Muscle layer of duodenum (tissue), 2 donors: ENCODE results near the gene PCMTD2.

Experiments
- H3K27ac ChIP-seq: one replicate; pipeline ENCODE4 v1.7.0; 2013; ENCODE audit warnings: mild to moderate bottlenecking, low read length
- H3K27me3 ChIP-seq: one replicate; pipeline ENCODE4 v1.7.0; 2013; ENCODE audit warnings: low read depth, mild to moderate bottlenecking, control low read depth, low read length
- H3K36me3 ChIP-seq, 2 donors: one replicate each; pipeline ENCODE4 v1.7.0; 2013; ENCODE audit warnings: low read length in 2 of 2, control low read depth in 1 of 2, mild to moderate bottlenecking in 1 of 2; ENCODE audit not compliant: insufficient read depth in 2 of 2, control insufficient read depth in 1 of 2
- H3K4me1 ChIP-seq, 2 donors: one replicate each; pipeline ENCODE4 v1.7.0; 2013; ENCODE audit warnings: low read length in 2 of 2, mild to moderate bottlenecking in 2 of 2, control low read depth in 1 of 2, moderate library complexity in 1 of 2; ENCODE audit not compliant: insufficient read depth in 2 of 2, control insufficient read depth in 1 of 2
- H3K4me3 ChIP-seq, 2 donors: one replicate each; pipeline ENCODE4 v1.7.0; 2013; ENCODE audit warnings: low read length in 2 of 2, low read depth in 1 of 2, mild to moderate bottlenecking in 1 of 2
- H3K9me3 ChIP-seq, 2 donors: one replicate each; pipeline ENCODE4 v1.7.0; 2013; ENCODE audit warnings: low read length in 2 of 2, control low read depth in 1 of 2, mild to moderate bottlenecking in 1 of 2; ENCODE audit not compliant: control insufficient read depth in 1 of 2
- donor health status: healthy.

PCMTD2 gene

GRCh38 chr20:64225171-64225595 is 30.4 kb upstream of the PCMTD2 start:
- H3K4me3 ChIP-seq: no peak overlapping the region
- peaks cover 0 to 21% of the 10 kb centered on the region in 2 donors for H3K4me1 ChIP-seq
- no peaks in the 10 kb centered on the region for H3K9me3 ChIP-seq
- no peaks in the 10 kb centered on the region for H3K36me3 ChIP-seq
- H3K27me3 ChIP-seq: no peaks in the 10 kb centered on the region
- no peak overlapping the region for H3K27ac ChIP-seq

- peaks cover 0 to 21% of the 10 kb centered on the region in 2 donors for H3K4me1 ChIP-seq
- no peaks in the 10 kb centered on the region for H3K27me3 ChIP-seq
- no peak overlapping the region for H3K4me3 ChIP-seq
- no peaks in the 10 kb centered on the region for H3K9me3 ChIP-seq
- H3K27ac ChIP-seq: no peak overlapping the region
- no peaks in the 10 kb centered on the region for H3K36me3 ChIP-seq
Observed at GRCh38 chr20:64225828-64226598, 29.5 kb upstream of the PCMTD2 start.

GRCh38 chr20:64226686-64227580 is 28.6 kb upstream of the PCMTD2 start:
- Histone ChIP-seq H3K9me3 (no peaks in the 10 kb centered on the region), H3K27ac (no peak overlapping the region), H3K4me3 (no peak overlapping the region), H3K27me3 (no peaks in the 10 kb centered on the region), H3K4me1 (peaks cover 0 to 21% of the 10 kb centered on the region in 2 donors), H3K36me3 (no peaks in the 10 kb centered on the region)

GRCh38 chr20:64228086-64228653 is 27.4 kb upstream of the PCMTD2 start:
- Histone ChIP-seq H3K4me3 (no peak overlapping the region), H3K27ac (no peak overlapping the region), H3K4me1 (peaks cover 0 to 13% of the 10 kb centered on the region in 2 donors), H3K9me3 (no peaks in the 10 kb centered on the region), H3K27me3 (no peaks in the 10 kb centered on the region), H3K36me3 (no peaks in the 10 kb centered on the region)

- Histone ChIP-seq H3K4me3 (no peak overlapping the region), H3K9me3 (no peaks in the 10 kb centered on the region), H3K36me3 (no peaks in the 10 kb centered on the region), H3K27me3 (no peaks in the 10 kb centered on the region), H3K4me1 (peaks cover 0 to 6% of the 10 kb centered on the region in 2 donors), H3K27ac (no peak overlapping the region)
Observed at GRCh38 chr20:64228751-64229506, 26.6 kb upstream of the PCMTD2 start.

GRCh38 chr20:64229507-64230061 is 26.0 kb upstream of the PCMTD2 start:
- Histone ChIP-seq H3K27me3 (no peaks in the 10 kb centered on the region), H3K27ac (no peak overlapping the region), H3K4me1 (peaks cover 0 to 4% of the 10 kb centered on the region in 2 donors), H3K9me3 (no peaks in the 10 kb centered on the region), H3K4me3 (no peak overlapping the region), H3K36me3 (no peaks in the 10 kb centered on the region)

- no peaks in the 10 kb centered on the region for H3K36me3 ChIP-seq
- no peak overlapping the region for H3K4me3 ChIP-seq
- no peaks in the 10 kb centered on the region for H3K4me1 ChIP-seq
- H3K9me3 ChIP-seq: no peaks in the 10 kb centered on the region
- no peaks in the 10 kb centered on the region for H3K27me3 ChIP-seq
- H3K27ac ChIP-seq: no peak overlapping the region
Observed at GRCh38 chr20:64230461-64231145, 24.9 kb upstream of the PCMTD2 start.

GRCh38 chr20:64231621-64232550 is 23.7 kb upstream of the PCMTD2 start:
- Histone ChIP-seq H3K9me3 (no peaks in the 10 kb centered on the region), H3K4me3 (no peak overlapping the region), H3K27me3 (no peaks in the 10 kb centered on the region), H3K27ac (no peak overlapping the region), H3K4me1 (no peaks in the 10 kb centered on the region), H3K36me3 (no peaks in the 10 kb centered on the region)

- Histone ChIP-seq H3K4me3 (no peak overlapping the region), H3K4me1 (no peaks in the 10 kb centered on the region), H3K9me3 (no peaks in the 10 kb centered on the region), H3K27ac (no peak overlapping the region), H3K27me3 (no peaks in the 10 kb centered on the region), H3K36me3 (no peaks in the 10 kb centered on the region)
Observed at GRCh38 chr20:64232794-64233193, 22.8 kb upstream of the PCMTD2 start.
